ENCODE data around the gene G6PC3.

The G6PC3 gene

DNA sequence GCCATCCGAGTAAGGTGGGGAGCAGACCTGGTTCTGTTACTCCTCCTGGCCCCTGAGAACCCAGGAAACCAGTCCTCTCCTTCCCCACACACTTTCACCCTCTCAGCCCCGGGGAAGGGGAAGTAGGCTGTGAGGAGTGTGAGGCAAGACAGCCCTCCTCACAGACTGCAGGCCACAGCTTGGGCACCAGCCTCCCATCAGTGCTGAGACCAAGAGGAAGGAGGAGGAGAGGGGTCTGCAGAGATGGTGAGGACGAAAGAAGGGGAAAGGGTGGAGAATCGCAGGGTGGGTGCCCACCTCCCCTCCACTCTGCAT, 7.0 kb downstream of the G6PC3 start:
- peak overlapping the region; percentile 68 for H3K27ac ChIP-seq (replicated peaks)
- no peak overlapping the region for H3K4me3 ChIP-seq (replicated peaks; ENCODE audit: insufficient read depth, low read length)
- peak in 1 of 2 experiments; percentile 91 for DNase-seq (ENCODE audit: low read depth in 1 of 2, low spot score in 1 of 2)
- TF ChIP-seq GABPA (IDR thresholded peaks at IDR 0.05; ENCODE audit: low read depth) = no peak
- TF ChIP-seq, protein P1, sequence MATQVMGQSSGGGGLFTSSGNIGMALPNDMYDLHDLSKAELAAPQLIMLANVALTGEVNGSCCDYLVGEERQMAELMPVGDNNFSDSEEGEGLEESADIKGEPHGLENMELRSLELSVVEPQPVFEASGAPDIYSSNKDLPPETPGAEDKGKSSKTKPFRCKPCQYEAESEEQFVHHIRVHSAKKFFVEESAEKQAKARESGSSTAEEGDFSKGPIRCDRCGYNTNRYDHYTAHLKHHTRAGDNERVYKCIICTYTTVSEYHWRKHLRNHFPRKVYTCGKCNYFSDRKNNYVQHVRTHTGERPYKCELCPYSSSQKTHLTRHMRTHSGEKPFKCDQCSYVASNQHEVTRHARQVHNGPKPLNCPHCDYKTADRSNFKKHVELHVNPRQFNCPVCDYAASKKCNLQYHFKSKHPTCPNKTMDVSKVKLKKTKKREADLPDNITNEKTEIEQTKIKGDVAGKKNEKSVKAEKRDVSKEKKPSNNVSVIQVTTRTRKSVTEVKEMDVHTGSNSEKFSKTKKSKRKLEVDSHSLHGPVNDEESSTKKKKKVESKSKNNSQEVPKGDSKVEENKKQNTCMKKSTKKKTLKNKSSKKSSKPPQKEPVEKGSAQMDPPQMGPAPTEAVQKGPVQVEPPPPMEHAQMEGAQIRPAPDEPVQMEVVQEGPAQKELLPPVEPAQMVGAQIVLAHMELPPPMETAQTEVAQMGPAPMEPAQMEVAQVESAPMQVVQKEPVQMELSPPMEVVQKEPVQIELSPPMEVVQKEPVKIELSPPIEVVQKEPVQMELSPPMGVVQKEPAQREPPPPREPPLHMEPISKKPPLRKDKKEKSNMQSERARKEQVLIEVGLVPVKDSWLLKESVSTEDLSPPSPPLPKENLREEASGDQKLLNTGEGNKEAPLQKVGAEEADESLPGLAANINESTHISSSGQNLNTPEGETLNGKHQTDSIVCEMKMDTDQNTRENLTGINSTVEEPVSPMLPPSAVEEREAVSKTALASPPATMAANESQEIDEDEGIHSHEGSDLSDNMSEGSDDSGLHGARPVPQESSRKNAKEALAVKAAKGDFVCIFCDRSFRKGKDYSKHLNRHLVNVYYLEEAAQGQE (IDR thresholded peaks at IDR 0.05; ENCODE audit: insufficient replicate concordance, low read depth) = no peak
- TF ChIP-seq POLR2AphosphoS5 (IDR thresholded peaks at IDR 0.05; ENCODE audit: low read depth) = peak; percentile 51; the same call in 1 of the 2 replicates
- no peak for TF ChIP-seq CTCF (IDR thresholded peaks at IDR 0.05; ENCODE audit: insufficient read depth, low read length)
- peak; percentile 54; the same call in 1 of the 2 replicates for TF ChIP-seq SPI1 (IDR thresholded peaks at IDR 0.05; ENCODE audit: borderline replicate concordance, low read depth)
- no peaks in the 10 kb centered on the region for H3K27me3 ChIP-seq (ENCODE audit: insufficient read depth, poor library complexity, severe bottlenecking)

DNA sequence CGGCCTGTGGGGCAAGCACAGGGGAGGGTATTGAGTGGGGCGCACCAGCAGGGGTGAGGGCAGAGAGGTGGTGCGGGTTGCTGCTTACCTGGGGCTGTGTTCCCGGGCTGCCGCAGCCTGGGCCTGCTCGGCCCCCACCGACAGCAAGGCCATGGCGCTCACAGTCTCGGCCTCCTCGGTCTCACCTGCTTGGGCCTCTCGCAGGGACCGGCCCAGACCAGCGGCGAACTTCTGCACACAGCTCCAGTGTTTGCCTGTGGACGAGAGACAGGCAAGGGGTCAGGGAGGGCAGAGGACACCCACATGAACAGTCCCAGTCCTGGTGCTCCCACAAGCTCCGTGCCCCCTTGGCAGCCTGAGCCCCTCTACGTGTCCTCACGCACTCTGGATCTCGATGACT, 7.9 kb downstream of the G6PC3 start:
- no peak overlapping the region for H3K4me3 ChIP-seq (replicated peaks; ENCODE audit: insufficient read depth, low read length)
- peak overlapping the region; percentile 68 for H3K27ac ChIP-seq (replicated peaks)
- TF ChIP-seq POLR2AphosphoS5 (IDR thresholded peaks at IDR 0.05; ENCODE audit: low read depth) = no peak
- TF ChIP-seq, protein P1 (IDR thresholded peaks at IDR 0.05; ENCODE audit: insufficient replicate concordance, low read depth) = no peak
- no peak for TF ChIP-seq SPI1 (IDR thresholded peaks at IDR 0.05; ENCODE audit: borderline replicate concordance, low read depth)
- no peak for TF ChIP-seq CTCF (IDR thresholded peaks at IDR 0.05; ENCODE audit: insufficient read depth, low read length)
- TF ChIP-seq GABPA (IDR thresholded peaks at IDR 0.05; ENCODE audit: low read depth) = no peak
- no peaks in the 10 kb centered on the region for H3K27me3 ChIP-seq (ENCODE audit: insufficient read depth, poor library complexity, severe bottlenecking)
- no peak for DNase-seq (ENCODE audit: low read depth in 1 of 2, low spot score in 1 of 2)

- H3K27ac ChIP-seq (replicated peaks) = no peak overlapping the region
- no peaks in the 10 kb centered on the region for H3K27me3 ChIP-seq (ENCODE audit: insufficient read depth, poor library complexity, severe bottlenecking)
- H3K4me3 ChIP-seq (replicated peaks; ENCODE audit: insufficient read depth, low read length) = no peak overlapping the region
- no peak for TF ChIP-seq SPI1 (IDR thresholded peaks at IDR 0.05; ENCODE audit: borderline replicate concordance, low read depth)
- 0 out of 2 replicates have a peak, but pooled peaks have one; percentile 20 for TF ChIP-seq POLR2AphosphoS5 (IDR thresholded peaks at IDR 0.05; ENCODE audit: low read depth)
- peak in 1 of 2 experiments; percentile 70 for DNase-seq (ENCODE audit: low read depth in 1 of 2, low spot score in 1 of 2)
Measured at GRCh38 chr17:44079877-44080821, 9.6 kb downstream of the G6PC3 start.

GRCh38 chr17:44081681-44082080, 11.1 kb downstream of the G6PC3 start:
- TF ChIP-seq, protein P1 (IDR thresholded peaks at IDR 0.05; ENCODE audit: insufficient replicate concordance, low read depth) = no peak
- TF ChIP-seq CTCF (IDR thresholded peaks at IDR 0.05; ENCODE audit: insufficient read depth, low read length) = no peak
- no peak for TF ChIP-seq POLR2AphosphoS5 (IDR thresholded peaks at IDR 0.05; ENCODE audit: low read depth)
- TF ChIP-seq GABPA (IDR thresholded peaks at IDR 0.05; ENCODE audit: low read depth) = no peak
- no peak for TF ChIP-seq SPI1 (IDR thresholded peaks at IDR 0.05; ENCODE audit: borderline replicate concordance, low read depth)
- Histone ChIP-seq H3K4me3 (replicated peaks; ENCODE audit: insufficient read depth, low read length) (no peak overlapping the region), H3K27ac (replicated peaks) (no peak overlapping the region), H3K27me3 (ENCODE audit: insufficient read depth, poor library complexity, severe bottlenecking) (no peaks in the 10 kb centered on the region)
- DNase-seq (ENCODE audit: low read depth in 1 of 2, low spot score in 1 of 2) = no peak
